Measurements from ENCODE around the gene EPAS1.

- TF ChIP-seq, protein P1, sequence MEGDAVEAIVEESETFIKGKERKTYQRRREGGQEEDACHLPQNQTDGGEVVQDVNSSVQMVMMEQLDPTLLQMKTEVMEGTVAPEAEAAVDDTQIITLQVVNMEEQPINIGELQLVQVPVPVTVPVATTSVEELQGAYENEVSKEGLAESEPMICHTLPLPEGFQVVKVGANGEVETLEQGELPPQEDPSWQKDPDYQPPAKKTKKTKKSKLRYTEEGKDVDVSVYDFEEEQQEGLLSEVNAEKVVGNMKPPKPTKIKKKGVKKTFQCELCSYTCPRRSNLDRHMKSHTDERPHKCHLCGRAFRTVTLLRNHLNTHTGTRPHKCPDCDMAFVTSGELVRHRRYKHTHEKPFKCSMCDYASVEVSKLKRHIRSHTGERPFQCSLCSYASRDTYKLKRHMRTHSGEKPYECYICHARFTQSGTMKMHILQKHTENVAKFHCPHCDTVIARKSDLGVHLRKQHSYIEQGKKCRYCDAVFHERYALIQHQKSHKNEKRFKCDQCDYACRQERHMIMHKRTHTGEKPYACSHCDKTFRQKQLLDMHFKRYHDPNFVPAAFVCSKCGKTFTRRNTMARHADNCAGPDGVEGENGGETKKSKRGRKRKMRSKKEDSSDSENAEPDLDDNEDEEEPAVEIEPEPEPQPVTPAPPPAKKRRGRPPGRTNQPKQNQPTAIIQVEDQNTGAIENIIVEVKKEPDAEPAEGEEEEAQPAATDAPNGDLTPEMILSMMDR (conservative IDR thresholded peaks at IDR 0.05; ENCODE audit: low read depth, low read length): no peak
- no peak for TF ChIP-seq EZH2phosphoT487 (IDR thresholded peaks at IDR 0.05; ENCODE audit: borderline replicate concordance, low read length)
These were observed 23.3 kb upstream of the EPAS1 start for GRCh38 chr2:46273919-46274318.
